Mesenchymal stem cell (in vitro differentiated cells and primary cell): ENCODE measurements around the gene ITGA1.

Experiments
- DNase-seq: peaks from one replicate; pipeline ENCODE4 v3.0.0-alpha.2; 2013
- H2AFZ ChIP-seq: one replicate; pipeline ENCODE4 v1.6.1; 2013; ENCODE audit warnings: low read depth, mild to moderate bottlenecking, control low read depth, inconsistent platforms, low read length, moderate library complexity
- H2AK5ac ChIP-seq: 2 replicates; pipeline ENCODE4 v1.6.1; 2013; ENCODE audit warnings: low read length, moderate library complexity, mild to moderate bottlenecking, inconsistent platforms; ENCODE audit not compliant: severe bottlenecking
- H2BK120ac ChIP-seq: one replicate; pipeline ENCODE4 v1.6.1; 2013; ENCODE audit warnings: low read depth, mild to moderate bottlenecking, inconsistent platforms, low read length, moderate library complexity
- H2BK12ac ChIP-seq, 2 experiments: one replicate each; pipeline ENCODE4 v1.6.1; 2013; ENCODE audit warnings: inconsistent platforms in 2 of 2, low read length in 2 of 2, mild to moderate bottlenecking in 2 of 2, moderate library complexity in 2 of 2, control low read depth in 1 of 2
- H2BK15ac ChIP-seq: one replicate; pipeline ENCODE4 v1.6.1; 2013; ENCODE audit warnings: mild to moderate bottlenecking, low read depth, inconsistent platforms; ENCODE audit not compliant: poor library complexity, severe bottlenecking
- H2BK5ac ChIP-seq: 2 replicates; pipeline ENCODE4 v1.6.1; 2013; ENCODE audit warnings: low read depth, mild to moderate bottlenecking, low read length, control low read depth, inconsistent platforms; ENCODE audit not compliant: poor library complexity, severe bottlenecking
- H3K14ac ChIP-seq, 2 experiments: one replicate each; pipeline ENCODE4 v1.6.1; 2013; ENCODE audit warnings: inconsistent platforms in 2 of 2, low read length in 2 of 2, control low read depth in 1 of 2, mild to moderate bottlenecking in 1 of 2, moderate library complexity in 1 of 2
- H3K18ac ChIP-seq, 2 experiments: one replicate each; pipeline ENCODE4 v1.6.1; 2013; ENCODE audit warnings: inconsistent platforms in 2 of 2, low read length in 2 of 2, control low read depth in 1 of 2, low read depth in 1 of 2, mild to moderate bottlenecking in 1 of 2
- H3K23ac ChIP-seq, 2 experiments: one replicate each; pipeline ENCODE4 v1.6.1; 2013; ENCODE audit warnings: inconsistent platforms in 2 of 2, low read length in 2 of 2, mild to moderate bottlenecking in 2 of 2, moderate library complexity in 2 of 2, control low read depth in 1 of 2
- H3K27ac ChIP-seq: 2 replicates; pipeline ENCODE4 v1.5.1; 2013; ENCODE audit warnings: mild to moderate bottlenecking, moderate library complexity, low read length, control low read depth, inconsistent platforms; ENCODE audit not compliant: poor library complexity, severe bottlenecking
- H3K27me3 ChIP-seq, 2 experiments: 2 replicates each; pipeline versions ENCODE4 v1.6.1 to v1.7.0; 2013; ENCODE audit warnings: low read length in 2 of 2, mild to moderate bottlenecking in 2 of 2, moderate library complexity in 2 of 2, control low read depth in 1 of 2, inconsistent platforms in 1 of 2; ENCODE audit not compliant: control insufficient read depth in 1 of 2, insufficient read depth in 1 of 2
- H3K36me3 ChIP-seq, 2 experiments: 2 replicates each; pipeline versions ENCODE4 v1.6.1 to v1.7.0; 2013; ENCODE audit warnings: low read length in 2 of 2, control low read depth in 1 of 2, inconsistent platforms in 1 of 2, low read depth in 1 of 2, mild to moderate bottlenecking in 1 of 2; ENCODE audit not compliant: insufficient read depth in 2 of 2, control insufficient read depth in 1 of 2
- H3K4ac ChIP-seq, 2 experiments: one replicate each; pipeline ENCODE4 v1.6.1; 2013; ENCODE audit warnings: inconsistent platforms in 2 of 2, low read length in 2 of 2, mild to moderate bottlenecking in 2 of 2, moderate library complexity in 2 of 2, control low read depth in 1 of 2, low read depth in 1 of 2
- H3K4me1 ChIP-seq: 2 replicates; pipeline ENCODE4 v1.6.1; 2013; ENCODE audit warnings: low read depth, low read length, control low read depth; ENCODE audit not compliant: control insufficient read depth, insufficient read depth
- H3K4me2 ChIP-seq: 2 replicates; pipeline ENCODE4 v1.6.1; 2013; ENCODE audit warnings: low read length, mild to moderate bottlenecking, inconsistent platforms; ENCODE audit not compliant: poor library complexity, severe bottlenecking
- H3K4me3 ChIP-seq, 2 experiments: 2 replicates each; pipeline versions ENCODE4 v1.5.1 to v1.7.0; 2013; ENCODE audit warnings: low read length in 2 of 2, mild to moderate bottlenecking in 2 of 2, control low read depth in 1 of 2, low read depth in 1 of 2; ENCODE audit not compliant: insufficient read depth in 1 of 2
- H3K79me1 ChIP-seq: replicated peaks from 2 replicates; pipeline ENCODE4 v1.6.1; 2013; ENCODE audit warnings: mild to moderate bottlenecking, control low read depth, low read length, inconsistent platforms; ENCODE audit not compliant: poor library complexity, severe bottlenecking
- H3K9ac ChIP-seq: 2 replicates; pipeline ENCODE4 v1.7.0; 2013; ENCODE audit warnings: mild to moderate bottlenecking, low read length, moderate library complexity
- H3K9me3 ChIP-seq: 2 replicates; pipeline ENCODE4 v1.7.0; 2013; ENCODE audit warnings: mild to moderate bottlenecking, low read length; ENCODE audit not compliant: control insufficient read depth
- H4K8ac ChIP-seq: one replicate; pipeline ENCODE4 v1.6.1; 2013; ENCODE audit warnings: inconsistent platforms, mild to moderate bottlenecking, low read length, moderate library complexity
- H4K91ac ChIP-seq: one replicate; pipeline ENCODE4 v1.6.1; 2013; ENCODE audit warnings: mild to moderate bottlenecking, low read length, inconsistent platforms
- WGBS: methylation state at CpG from one replicate; pipeline ENCODE4 v1.1.7; 2013; ENCODE audit warnings: mixed read lengths; 5-methylcytosine and 5-hydroxymethylcytosine counted together

Gene ITGA1

DNA sequence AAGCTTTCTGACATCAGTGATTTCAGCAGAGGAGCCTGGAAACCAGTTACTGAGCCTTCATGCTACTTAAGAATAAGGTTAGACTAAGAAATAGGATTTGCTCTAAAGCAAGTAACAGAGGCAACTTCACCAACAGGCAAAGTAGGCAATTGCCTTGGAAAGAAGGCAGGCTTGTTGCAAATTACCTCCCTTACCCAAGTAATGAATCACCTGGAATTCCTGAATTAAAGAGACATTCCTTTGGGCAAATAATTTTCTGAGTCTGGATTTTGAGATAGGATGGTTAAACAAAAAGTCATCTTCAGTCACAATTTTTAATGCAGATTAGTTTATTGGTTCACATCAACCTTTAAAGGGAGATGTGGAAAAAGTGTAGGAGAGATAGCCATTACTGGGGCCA, 92.8 kb downstream of the ITGA1 start:
- Histone ChIP-seq H3K4me2 (no peak overlapping the region), H4K91ac (no peak overlapping the region), H2BK5ac (no peak overlapping the region), H2BK120ac (no peak overlapping the region), H3K4me1 (no peaks in the 10 kb centered on the region), H2AFZ (no peak overlapping the region), H3K14ac (no peak overlapping the region), H3K4me3 (no peak overlapping the region), H3K9ac (no peak overlapping the region), H3K27ac (no peak overlapping the region), H3K79me1 (no peaks in the 10 kb centered on the region), H2AK5ac (no peak overlapping the region), H3K4ac (no peak overlapping the region), H2BK15ac (no peak overlapping the region), H4K8ac (no peak overlapping the region), H3K27me3 (no peaks in the 10 kb centered on the region), H3K9me3 (no peaks in the 10 kb centered on the region), H3K36me3 (no peaks in the 10 kb centered on the region), H2BK12ac (no peak overlapping the region), H3K23ac (no peak overlapping the region), H3K18ac (no peak overlapping the region)
- no peak for DNase-seq

DNA sequence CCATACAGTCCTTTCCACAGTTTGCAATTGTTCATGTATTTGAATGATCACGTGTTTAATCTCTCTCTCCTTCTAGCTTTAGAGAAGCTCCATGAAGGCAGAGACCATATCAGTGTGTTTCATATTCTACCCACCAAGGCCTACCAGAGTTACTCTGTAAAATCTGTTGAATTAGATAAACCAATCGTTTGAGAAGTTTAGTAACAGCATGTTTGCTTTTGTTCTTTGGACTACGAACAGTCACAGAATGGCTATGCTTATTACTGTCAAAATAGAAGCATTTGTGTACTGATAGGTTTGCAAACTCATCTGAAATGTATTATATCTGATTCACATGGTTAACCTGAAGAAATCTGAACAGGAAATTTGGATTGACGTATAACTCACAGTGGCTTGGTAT, 93.8 kb downstream of the ITGA1 start:
- Histone ChIP-seq H3K14ac (no peak overlapping the region), H3K9ac (no peak overlapping the region), H3K18ac (no peak overlapping the region), H2BK12ac (no peak overlapping the region), H3K4me1 (no peaks in the 10 kb centered on the region), H3K4me2 (no peak overlapping the region), H2BK5ac (no peak overlapping the region), H3K9me3 (no peaks in the 10 kb centered on the region), H3K4ac (no peak overlapping the region), H3K27me3 (no peaks in the 10 kb centered on the region), H4K91ac (no peak overlapping the region), H3K23ac (no peak overlapping the region), H2BK15ac (no peak overlapping the region), H2BK120ac (no peak overlapping the region), H2AFZ (no peak overlapping the region), H3K4me3 (no peak overlapping the region), H2AK5ac (no peak overlapping the region), H3K79me1 (no peaks in the 10 kb centered on the region), H3K36me3 (no peaks in the 10 kb centered on the region), H4K8ac (no peak overlapping the region), H3K27ac (no peak overlapping the region)
- DNase-seq, result no peak
- 96% methylated on average over 4 of the region's 4 CpGs for WGBS

DNA sequence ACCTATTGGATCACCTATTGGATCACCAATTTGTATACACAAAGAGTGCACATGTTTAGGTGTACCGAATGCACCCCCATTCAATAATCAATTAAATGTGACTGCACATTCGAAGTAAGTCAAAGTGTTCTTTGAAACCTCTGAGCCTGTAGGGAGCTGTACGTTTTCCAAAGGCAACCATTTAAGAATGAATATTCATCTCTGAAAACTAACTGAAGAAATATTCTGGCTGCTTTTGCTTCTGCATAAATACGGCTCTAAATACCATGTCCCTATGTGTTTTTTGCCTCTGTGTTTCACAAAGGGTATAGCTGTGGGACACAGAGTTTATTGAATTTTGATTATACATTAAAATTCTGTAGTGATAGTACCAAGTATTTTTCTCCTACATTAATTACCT, 95.4 kb downstream of the ITGA1 start:
- Histone ChIP-seq H3K23ac (no peak overlapping the region), H2AFZ (no peak overlapping the region), H3K4me2 (no peak overlapping the region), H3K36me3 (no peaks in the 10 kb centered on the region), H3K9ac (no peak overlapping the region), H3K27ac (no peak overlapping the region), H3K4me1 (no peaks in the 10 kb centered on the region), H2BK120ac (no peak overlapping the region), H3K27me3 (no peaks in the 10 kb centered on the region), H3K18ac (no peak overlapping the region), H4K8ac (no peak overlapping the region), H3K14ac (no peak overlapping the region), H2AK5ac (no peak overlapping the region), H3K9me3 (no peaks in the 10 kb centered on the region), H4K91ac (no peak overlapping the region), H3K4me3 (no peak overlapping the region), H3K4ac (no peak overlapping the region), H2BK15ac (no peak overlapping the region), H3K79me1 (no peaks in the 10 kb centered on the region), H2BK5ac (no peak overlapping the region), H2BK12ac (no peak overlapping the region)
- 88% methylated on average over 3 of the region's 4 CpGs for WGBS
- no peak for DNase-seq

DNA sequence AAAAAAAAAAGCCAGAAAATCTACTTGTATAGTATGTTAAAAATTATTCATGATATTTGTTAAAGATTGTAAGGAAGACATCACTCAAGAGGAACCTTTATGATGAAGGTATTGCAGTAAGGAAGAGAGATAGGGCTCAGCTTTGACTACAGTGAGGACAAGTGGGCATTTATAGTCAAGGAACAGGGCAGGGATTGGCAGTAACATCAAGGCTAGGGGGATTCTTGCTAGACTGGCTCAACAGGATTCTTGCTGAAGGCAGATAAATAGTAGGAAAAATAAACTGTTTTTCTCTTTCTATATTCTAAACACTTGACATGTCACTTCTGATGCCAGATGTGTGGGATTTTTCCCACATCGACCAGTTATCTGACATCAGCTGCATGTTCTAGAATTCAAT, 96.7 kb downstream of the ITGA1 start:
- H3K36me3 ChIP-seq, result peaks cover 0 to 4% of the 10 kb centered on the region in 2 experiments
- H2AK5ac ChIP-seq, result no peak overlapping the region
- H3K14ac ChIP-seq, result no peak overlapping the region
- H2AFZ ChIP-seq, result no peak overlapping the region
- H2BK120ac ChIP-seq, result no peak overlapping the region
- no peak overlapping the region for H4K91ac ChIP-seq
- no peak overlapping the region for H2BK12ac ChIP-seq
- H3K9me3 ChIP-seq, result no peaks in the 10 kb centered on the region
- H4K8ac ChIP-seq, result no peak overlapping the region
- no peak overlapping the region for H2BK15ac ChIP-seq
- WGBS, result 71% methylated on average over 1 of the region's 1 CpG
- no peak overlapping the region for H3K18ac ChIP-seq
- no peak overlapping the region for H3K4me2 ChIP-seq
- no peak overlapping the region for H3K23ac ChIP-seq
- H3K9ac ChIP-seq, result no peak overlapping the region
- no peak overlapping the region for H3K4ac ChIP-seq
- no peak overlapping the region for H3K27ac ChIP-seq
- DNase-seq, result no peak
- H3K4me3 ChIP-seq, result no peak overlapping the region
- H3K27me3 ChIP-seq, result no peaks in the 10 kb centered on the region
- H2BK5ac ChIP-seq, result no peak overlapping the region
- H3K79me1 ChIP-seq, result no peaks in the 10 kb centered on the region
- H3K4me1 ChIP-seq, result no peaks in the 10 kb centered on the region
